Esophagus muscularis mucosa (tissue), 4 donors: ENCODE results near the gene DCX. TPM values are rescaled to one million over a fixed set of nuclear protein-coding genes. Genes with fewer than 3 reads are reported as not detected.

Source experiments
- DNase-seq: peaks from one replicate; pipeline ENCODE4 v3.0.0-alpha.2; 2017; ENCODE audit errors: extremely low spot score
- H3K27ac ChIP-seq, 4 donors: fragments of 200-600 bp; sonication (generic); replicated peaks in 1 of 4; 1 replicate in 3 of 4; 2 replicates in 1 of 4; pipeline ENCODE4 v1.5.1; 2016 to 2019; ENCODE audit warnings: mild to moderate bottlenecking in 1 of 4
- H3K27me3 ChIP-seq, 4 donors: fragments of 200-600 bp; sonication (generic); one replicate each; pipeline versions ENCODE4 v1.5.1 to v1.6.0; 2016 to 2019
- H3K36me3 ChIP-seq, 4 donors: fragments of 200-600 bp; sonication (generic); one replicate each; pipeline ENCODE4 v1.5.1; 2016 to 2019
- H3K4me1 ChIP-seq, 4 donors: fragments of 200-600 bp; sonication (generic); one replicate each; pipeline ENCODE4 v1.5.1; 2016 to 2019
- H3K4me3 ChIP-seq, 4 donors: fragments of 200-600 bp; sonication (generic); 1 replicate in 2 of 4; 2 replicates in 2 of 4; pipeline ENCODE4 v1.5.1; 2016 to 2019; ENCODE audit warnings: mild to moderate bottlenecking in 4 of 4, moderate library complexity in 1 of 4
- H3K9me3 ChIP-seq, 4 donors: fragments of 200-600 bp; sonication (generic); 1 replicate in 3 of 4; 2 replicates in 1 of 4; pipeline ENCODE4 v1.5.1; 2016 to 2019
- EP300 ChIP-seq: sonication (generic); formaldehyde crosslinking; IDR thresholded peaks from one replicate; pipeline ENCODE4 v1.6.1; 2017; ENCODE audit warnings: antibody characterized with exemption
- POLR2A ChIP-seq: fragments of 450-650 bp; IDR thresholded peaks from one replicate; pipeline ENCODE4 v1.6.1; 2017; ENCODE audit warnings: antibody characterized with exemption, moderate library complexity, mild to moderate bottlenecking, low read depth
- POLR2AphosphoS5 ChIP-seq, 2 donors: sonication (generic); formaldehyde crosslinking; IDR thresholded peaks; one replicate each; pipeline ENCODE4 v1.6.1; 2017; ENCODE audit warnings: antibody characterized with exemption in 2 of 2
- WGBS: methylation state at CpG from one replicate; pipeline ENCODE4 v1.1.5; 2018; 5-methylcytosine and 5-hydroxymethylcytosine counted together
- intact Hi-C: fragments of 100-400 bp; cut with DNase I; formaldehyde crosslinking; loops from one replicate; pipeline ENCODE4 v1.15.1; 2023
- total RNA-seq, 4 donors: library from RNA; depleted of rRNA; stranded (reverse); fragments of >200 nt; gene quantifications; one replicate each; pipeline versions ENCODE4 v1.1.0 to v1.2.1, GENCODE V29; 2016
- TF ChIP-seq, protein P1 (sequence below), 3 experiments: fragments of 200-600 bp in 2 of 3; fragments of 450-650 bp in 1 of 3; sonication (generic) in 2 of 3; IDR thresholded peaks; one replicate each; pipeline ENCODE4 v1.5.1; 2017 to 2019; ENCODE audit warnings: antibody characterized with exemption in 3 of 3, mild to moderate bottlenecking in 2 of 3, moderate library complexity in 1 of 3

DCX gene
- total RNA-seq, 4 donors from 2014 or later: under 0.01 to 0.13 (median 0.11) TPM; not detected in 1

DNA sequence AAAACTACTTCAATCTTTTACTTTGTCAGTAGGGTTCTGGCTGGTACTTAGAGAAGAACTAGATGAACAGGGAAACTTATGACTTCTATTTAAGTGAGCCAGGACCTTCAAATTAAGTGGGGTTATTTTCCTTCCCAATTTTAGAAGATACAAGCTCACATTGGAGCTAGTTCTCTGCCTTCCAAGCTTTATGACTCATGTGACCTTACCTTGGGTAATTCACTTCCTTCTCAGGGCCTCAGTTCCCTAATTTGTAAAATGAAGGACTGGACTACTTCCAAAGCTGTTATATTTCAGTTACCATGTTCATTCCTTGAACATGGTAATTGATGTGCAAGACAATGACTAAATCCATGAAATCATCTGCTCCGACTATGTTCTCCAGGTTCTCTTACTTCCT is 32.0 kb upstream of the DCX start:
- no peak for DNase-seq
- 72% methylated on average over 1 of the region's 1 CpG for WGBS
- no peaks in the 10 kb centered on the region for H3K27me3 ChIP-seq
- H3K4me3 ChIP-seq: no peak overlapping the region
- no peak overlapping the region for H3K27ac ChIP-seq
- H3K9me3 ChIP-seq: no peaks in the 10 kb centered on the region
- H3K36me3 ChIP-seq: no peaks in the 10 kb centered on the region
- intact Hi-C loops: loop anchor here (10.0 kb wide), 2 partner anchors 279 to 349 kb away; partner anchors contain the start of gene PAK3
- TF ChIP-seq POLR2A (no peak), POLR2AphosphoS5 (IDR thresholded peaks at IDR 0.05) (no peak), EP300 (no peak)
- TF ChIP-seq, protein P1, sequence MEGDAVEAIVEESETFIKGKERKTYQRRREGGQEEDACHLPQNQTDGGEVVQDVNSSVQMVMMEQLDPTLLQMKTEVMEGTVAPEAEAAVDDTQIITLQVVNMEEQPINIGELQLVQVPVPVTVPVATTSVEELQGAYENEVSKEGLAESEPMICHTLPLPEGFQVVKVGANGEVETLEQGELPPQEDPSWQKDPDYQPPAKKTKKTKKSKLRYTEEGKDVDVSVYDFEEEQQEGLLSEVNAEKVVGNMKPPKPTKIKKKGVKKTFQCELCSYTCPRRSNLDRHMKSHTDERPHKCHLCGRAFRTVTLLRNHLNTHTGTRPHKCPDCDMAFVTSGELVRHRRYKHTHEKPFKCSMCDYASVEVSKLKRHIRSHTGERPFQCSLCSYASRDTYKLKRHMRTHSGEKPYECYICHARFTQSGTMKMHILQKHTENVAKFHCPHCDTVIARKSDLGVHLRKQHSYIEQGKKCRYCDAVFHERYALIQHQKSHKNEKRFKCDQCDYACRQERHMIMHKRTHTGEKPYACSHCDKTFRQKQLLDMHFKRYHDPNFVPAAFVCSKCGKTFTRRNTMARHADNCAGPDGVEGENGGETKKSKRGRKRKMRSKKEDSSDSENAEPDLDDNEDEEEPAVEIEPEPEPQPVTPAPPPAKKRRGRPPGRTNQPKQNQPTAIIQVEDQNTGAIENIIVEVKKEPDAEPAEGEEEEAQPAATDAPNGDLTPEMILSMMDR (IDR thresholded peaks at IDR 0.05): no peak
- H3K4me1 ChIP-seq: no peaks in the 10 kb centered on the region

DNA sequence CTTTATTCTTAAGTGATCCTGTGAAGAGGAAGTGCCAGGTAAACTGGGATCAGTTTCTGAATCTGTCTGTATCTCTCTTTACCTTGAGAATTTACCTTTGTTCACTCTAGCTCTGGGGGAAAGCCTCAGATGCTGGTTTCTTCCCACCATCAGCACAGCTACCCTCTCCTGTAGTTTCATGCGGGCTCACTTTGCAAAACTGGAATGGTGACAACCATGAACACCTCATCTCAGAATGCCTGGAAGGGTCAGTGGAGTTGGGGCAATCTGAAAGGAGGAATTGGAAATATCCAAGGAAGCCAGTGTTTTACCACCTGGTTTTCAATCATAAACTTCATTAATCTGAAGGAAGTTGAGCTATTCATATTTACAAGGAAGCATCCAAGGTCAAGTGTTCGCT is 30.8 kb upstream of the DCX start:
- Histone ChIP-seq H3K9me3 (no peaks in the 10 kb centered on the region), H3K4me3 (no peak overlapping the region), H3K4me1 (no peaks in the 10 kb centered on the region), H3K27me3 (no peaks in the 10 kb centered on the region), H3K36me3 (no peaks in the 10 kb centered on the region), H3K27ac (no peak overlapping the region)
- intact Hi-C loops: loop anchor here (10.0 kb wide), 2 partner anchors 278 to 348 kb away; partner anchors contain the start of gene PAK3
- DNase-seq: no peak
- WGBS: 73% methylated on average over 2 of the region's 2 CpGs
- TF ChIP-seq EP300: no peak
- TF ChIP-seq, protein P1 (IDR thresholded peaks at IDR 0.05): no peak

DNA sequence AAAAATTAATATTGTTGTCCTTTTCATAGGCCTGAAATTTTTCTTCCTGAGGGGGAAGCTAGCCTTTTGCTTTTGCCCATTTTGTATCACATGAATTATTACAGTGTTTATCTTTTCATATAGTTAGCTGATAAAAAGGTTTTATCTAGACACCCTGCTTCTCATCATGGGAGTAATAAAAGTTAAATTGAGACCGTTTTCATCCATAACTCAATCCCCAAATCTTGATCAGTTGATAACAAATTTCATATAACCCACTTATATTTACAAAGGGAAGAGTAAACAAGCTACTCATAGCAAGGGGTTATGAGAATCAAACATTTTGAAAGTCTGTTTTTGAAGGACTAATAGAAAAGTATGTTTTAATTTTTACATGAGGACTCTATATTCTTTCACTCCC is 23.5 kb upstream of the DCX start:
- intact Hi-C loops: no loop called here
- TF ChIP-seq POLR2A (no peak), POLR2AphosphoS5 (IDR thresholded peaks at IDR 0.05) (no peak), EP300 (no peak)
- TF ChIP-seq, protein P1 (IDR thresholded peaks at IDR 0.05): no peak
- no peak overlapping the region for H3K4me3 ChIP-seq
- no peaks in the 10 kb centered on the region for H3K9me3 ChIP-seq
- no peaks in the 10 kb centered on the region for H3K4me1 ChIP-seq
- WGBS: 38% methylated on average over 1 of the region's 1 CpG
- no peak overlapping the region for H3K27ac ChIP-seq
- no peaks in the 10 kb centered on the region for H3K36me3 ChIP-seq
- no peaks in the 10 kb centered on the region for H3K27me3 ChIP-seq
- no peak for DNase-seq

DNA sequence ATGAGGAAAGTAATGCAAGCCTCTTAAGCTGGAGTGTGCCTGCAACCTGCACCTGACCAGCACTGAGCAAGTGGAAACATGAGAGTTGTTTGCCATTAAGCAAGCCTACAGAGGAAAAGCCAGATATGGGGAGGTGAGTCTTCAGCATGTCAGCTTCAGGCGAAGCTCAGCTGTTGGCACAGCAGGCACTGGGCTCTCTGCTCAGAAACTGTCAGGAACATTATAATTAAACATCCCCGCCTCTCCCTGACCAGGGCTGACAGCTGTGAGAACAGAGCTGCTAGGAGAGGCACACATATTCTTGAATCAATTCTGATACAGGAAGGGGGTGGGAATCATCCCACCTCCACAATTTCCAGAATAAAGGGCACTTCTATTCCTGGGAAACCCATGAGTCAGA is 19.0 kb upstream of the DCX start:
- WGBS: 63% methylated on average over 1 of the region's 2 CpGs
- Histone ChIP-seq H3K27ac (no peak overlapping the region), H3K36me3 (no peaks in the 10 kb centered on the region), H3K9me3 (no peaks in the 10 kb centered on the region), H3K4me1 (no peaks in the 10 kb centered on the region), H3K27me3 (no peaks in the 10 kb centered on the region), H3K4me3 (no peak overlapping the region)
- TF ChIP-seq EP300: no peak
- TF ChIP-seq, protein P1 (IDR thresholded peaks at IDR 0.05): no peak
- no peak for TF ChIP-seq POLR2A
- no peak for TF ChIP-seq POLR2AphosphoS5 (IDR thresholded peaks at IDR 0.05)
- no peak for DNase-seq
- intact Hi-C loops: no loop called here

DNA sequence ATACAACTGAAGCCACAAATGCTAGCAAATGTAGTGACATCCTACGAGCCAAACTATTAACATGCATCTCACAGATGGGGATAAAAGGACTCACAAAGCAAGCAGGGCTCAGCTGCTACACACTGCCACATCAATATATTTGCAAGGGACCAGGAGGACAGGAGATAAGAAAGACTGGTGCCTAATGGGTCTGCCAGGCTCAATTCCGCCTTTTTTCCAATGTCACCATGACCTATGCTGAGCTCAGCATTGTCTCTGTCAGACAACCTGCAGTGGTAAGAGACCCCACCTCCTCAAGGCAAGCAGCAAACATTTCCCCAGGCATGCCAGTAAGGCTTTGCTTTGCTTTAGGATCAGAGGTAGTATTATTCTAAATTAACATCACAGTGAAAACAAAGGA is 435 bp downstream of the DCX start:
- Histone ChIP-seq H3K27ac (no peak overlapping the region), H3K36me3 (no peaks in the 10 kb centered on the region), H3K9me3 (no peaks in the 10 kb centered on the region), H3K4me3 (no peak overlapping the region), H3K4me1 (no peaks in the 10 kb centered on the region), H3K27me3 (peaks cover 0 to 18% (median 0%) of the 10 kb centered on the region in 4 donors)
- no peak for DNase-seq
- intact Hi-C loops: no loop called here
- WGBS: 42% methylated on average over 2 of the region's 2 CpGs
- TF ChIP-seq POLR2AphosphoS5 (IDR thresholded peaks at IDR 0.05): no peak
- TF ChIP-seq EP300: no peak
- TF ChIP-seq, protein P1 (IDR thresholded peaks at IDR 0.05): no peak
- TF ChIP-seq POLR2A: no peak
